GM19043 (cell line): ENCODE data around the gene PRRX1.

Source experiments
- ATAC-seq: cut with Tn5 transposase; IDR thresholded peaks from one replicate; pipeline ENCODE4 v1.9.1; 2021; ENCODE audit warnings: low read depth; ENCODE audit not compliant: unreplicated experiment

The PRRX1 gene

GRCh38 chr1:170686291-170686690 is 22.4 kb downstream of the PRRX1 start:
- ATAC-seq, result no peak

GRCh38 chr1:170687621-170688020 is 23.7 kb downstream of the PRRX1 start:
- ATAC-seq, result no peak

GRCh38 chr1:170691258-170691657 is 27.3 kb downstream of the PRRX1 start:
- no peak for ATAC-seq

- ATAC-seq, result no peak
These were observed 29.1 kb downstream of the PRRX1 start for GRCh38 chr1:170692866-170693575.

- no peak for ATAC-seq
These were observed 30.4 kb downstream of the PRRX1 start for GRCh38 chr1:170694172-170694926.

- ATAC-seq, result no peak
These were observed 32.1 kb downstream of the PRRX1 start for GRCh38 chr1:170695955-170696590.

- ATAC-seq, result no peak
These were observed 32.8 kb downstream of the PRRX1 start for GRCh38 chr1:170696591-170697290.

GRCh38 chr1:170697316-170697715 is 33.4 kb downstream of the PRRX1 start:
- ATAC-seq, result no peak

- ATAC-seq, result no peak
These were observed 34.7 kb downstream of the PRRX1 start for GRCh38 chr1:170698301-170699275.

- ATAC-seq, result no peak
These were observed 35.8 kb downstream of the PRRX1 start for GRCh38 chr1:170699696-170700095.

GRCh38 chr1:170700842-170701615 is 37.1 kb downstream of the PRRX1 start:
- ATAC-seq, result no peak

- no peak for ATAC-seq
These were observed 38.0 kb downstream of the PRRX1 start for GRCh38 chr1:170701962-170702361.

GRCh38 chr1:170703591-170703990 is 39.7 kb downstream of the PRRX1 start:
- ATAC-seq, result no peak

- no peak for ATAC-seq
These were observed 40.3 kb downstream of the PRRX1 start for GRCh38 chr1:170704256-170704655.

- no peak for ATAC-seq
These were observed 42.0 kb downstream of the PRRX1 start for GRCh38 chr1:170705981-170706380.

GRCh38 chr1:170707117-170707516 is 43.2 kb downstream of the PRRX1 start:
- ATAC-seq, result no peak

- ATAC-seq, result no peak
These were observed 44.2 kb downstream of the PRRX1 start for GRCh38 chr1:170707959-170708655.

GRCh38 chr1:170711682-170712081 is 47.8 kb downstream of the PRRX1 start:
- ATAC-seq, result no peak

GRCh38 chr1:170714163-170714562 is 50.2 kb downstream of the PRRX1 start:
- ATAC-seq, result no peak
